PC-9 (cell line): ENCODE results near the gene KIAA1958. TPM values are rescaled to one million over a fixed set of nuclear protein-coding genes. Genes with fewer than 3 reads are reported as not detected.

Source experiments
- BruUV-seq: library from RNA; stranded (reverse); fragments of 400-500 nt; replicated peaks from 2 replicates; lab custom pipeline; 2021; lab: Mats Ljungman, UMichigan
- CTCF ChIA-PET: fragments of 300-600 bp; sonication (Branson Sonifier 250); formaldehyde crosslinking; loops from one replicate; lab custom pipeline; 2022; ENCODE audit warnings: antibody characterized with exemption; lab: Charles Lee
- POLR2A ChIA-PET: fragments of 300-600 bp; sonication (Branson Sonifier 250); formaldehyde crosslinking; loops from one replicate; lab custom pipeline; 2022; ENCODE audit warnings: antibody characterized with exemption; ENCODE audit not compliant: unreplicated experiment; lab: Charles Lee
- DNase-seq, 2 experiments: peaks; one replicate each; pipeline versions ENCODE4 v3.0.0 to v3.0.0-alpha.2; 2015 to 2022; ENCODE audit warnings: mixed read lengths in 1 of 2
- H2AFZ ChIP-seq: fragments of 200-600 bp; sonication (generic); 2 replicates; pipeline ENCODE4 v1.8.1; 2017; ENCODE audit warnings: antibody characterized with exemption
- H3F3A ChIP-seq: fragments of 200-600 bp; sonication (generic); 2 replicates; pipeline ENCODE4 v1.8.1; 2017; ENCODE audit warnings: antibody characterized with exemption, mild to moderate bottlenecking, low read depth; ENCODE audit not compliant: insufficient read depth
- H3K27ac ChIP-seq: fragments of 200-600 bp; sonication (generic); 2 replicates; pipeline ENCODE4 v1.6.1; 2016; ENCODE audit warnings: mixed run types
- H3K27me3 ChIP-seq: fragments of 200-600 bp; sonication (generic); 2 replicates; pipeline ENCODE4 v1.6.1; 2016; ENCODE audit warnings: low read depth, mixed run types; ENCODE audit not compliant: insufficient read depth
- H3K36me3 ChIP-seq: fragments of 200-600 bp; sonication (generic); 2 replicates; pipeline ENCODE4 v1.6.1; 2016; ENCODE audit warnings: low read depth, mixed run types
- H3K4me1 ChIP-seq: fragments of 200-600 bp; sonication (generic); replicated peaks from 2 replicates; pipeline ENCODE4 v1.6.1; 2016; ENCODE audit warnings: mixed run types; ENCODE audit not compliant: insufficient read depth
- H3K4me2 ChIP-seq: fragments of 200-600 bp; sonication (generic); 2 replicates; pipeline ENCODE4 v1.6.1; 2017; ENCODE audit warnings: mixed run types
- H3K4me3 ChIP-seq: fragments of 200-600 bp; sonication (generic); 2 replicates; pipeline ENCODE4 v1.6.1; 2016; ENCODE audit warnings: mixed run types
- H3K79me2 ChIP-seq: fragments of 200-600 bp; sonication (generic); 2 replicates; pipeline ENCODE4 v1.6.1; 2017; ENCODE audit warnings: low read depth, mixed run types
- H3K9me2 ChIP-seq: fragments of 200-600 bp; sonication (generic); 2 replicates; pipeline ENCODE4 v1.8.1; 2017; ENCODE audit warnings: mild to moderate bottlenecking; ENCODE audit not compliant: insufficient read depth
- H3K9me3 ChIP-seq: fragments of 200-600 bp; sonication (generic); 2 replicates; pipeline ENCODE4 v1.8.1; 2016; ENCODE audit warnings: low read depth; ENCODE audit not compliant: insufficient read depth
- H4K20me1 ChIP-seq: fragments of 200-600 bp; sonication (generic); 2 replicates; pipeline ENCODE4 v1.8.1; 2017; ENCODE audit not compliant: insufficient read depth
- CTCF ChIP-seq: fragments of 200-600 bp; sonication (generic); conservative IDR thresholded peaks from 2 replicates; pipeline ENCODE4 v1.6.1; 2017; ENCODE audit warnings: mixed run types, antibody characterized with exemption, mild to moderate bottlenecking, moderate library complexity
- EZH2 ChIP-seq: fragments of 200-600 bp; sonication (generic); IDR thresholded peaks from 2 replicates; pipeline ENCODE4 v1.8.0; 2017; ENCODE audit warnings: antibody characterized with exemption, low read depth
- intact Hi-C: fragments of 100-400 bp; cut with micrococcal nuclease; formaldehyde crosslinking; loops from one replicate; pipeline ENCODE4 v1.10.0; 2022; ENCODE audit not compliant: unreplicated experiment
- total RNA-seq: library from RNA; stranded (reverse); gene quantifications from 2 replicates; pipeline ENCODE4 v1.2.3, GENCODE V29; 2021

The KIAA1958 gene
- total RNA-seq, 1 experiment from 2014 or later = 19.5 TPM

- Histone ChIP-seq H3K27me3 (no peaks in the 10 kb centered on the region), H4K20me1 (no peaks in the 10 kb centered on the region), H2AFZ (no peak overlapping the region), H3K36me3 (peaks cover 14% of the 10 kb centered on the region; the same call in 1 of the 2 replicates), H3K27ac (no peak overlapping the region), H3K79me2 (peaks cover 25% of the 10 kb centered on the region; the same call in 1 of the 2 replicates), H3K9me3 (0 out of 2 replicates have a peak, but pooled peaks cover 7% of the 10 kb centered on the region), H3K4me1 (no peaks in the 10 kb centered on the region), H3K4me3 (no peak overlapping the region), H3F3A (no peaks in the 10 kb centered on the region), H3K9me2 (no peaks in the 10 kb centered on the region; the same call in 1 of the 2 replicates), H3K4me2 (no peak overlapping the region)
- no peak for TF ChIP-seq CTCF
- no peak for TF ChIP-seq EZH2
- POLR2A ChIA-PET = interaction anchor here (0.6 kb wide), 1 partner anchor 12 kb away, joined by 6 read pairs; no protein-coding TSS in a partner anchor
- intact Hi-C loops = loop anchor here (10.0 kb wide), 1 partner anchor 129 kb away; no protein-coding TSS in a partner anchor
- BruUV-seq = no TSS peak
- DNase-seq = no peak
- CTCF ChIA-PET = no interaction called here
Observed at GRCh38 chr9:112496074-112496722, 9.6 kb downstream of the KIAA1958 start.

- H3K4me2 ChIP-seq = no peak overlapping the region
- peaks cover 15% of the 10 kb centered on the region for H3K4me1 ChIP-seq
- H4K20me1 ChIP-seq = no peaks in the 10 kb centered on the region
- no peak overlapping the region for H3K4me3 ChIP-seq
- no TSS peak for BruUV-seq
- ChIA-PET POLR2A (no interaction called here), CTCF (no interaction called here)
- H3K9me2 ChIP-seq = no peaks in the 10 kb centered on the region; the same call in 1 of the 2 replicates
- H2AFZ ChIP-seq = no peak overlapping the region
- H3F3A ChIP-seq = no peaks in the 10 kb centered on the region
- no peak for DNase-seq
- intact Hi-C loops = no loop called here
- TF ChIP-seq EZH2 = no peak
- no peak for TF ChIP-seq CTCF
- no peaks in the 10 kb centered on the region for H3K9me3 ChIP-seq
- H3K27me3 ChIP-seq = no peaks in the 10 kb centered on the region
- peaks cover 26% of the 10 kb centered on the region for H3K79me2 ChIP-seq
- no peaks in the 10 kb centered on the region for H3K36me3 ChIP-seq
- H3K27ac ChIP-seq = no peak overlapping the region
Observed at GRCh38 chr9:112500842-112501241, 14.2 kb downstream of the KIAA1958 start.

- Histone ChIP-seq H3K27ac (no peak overlapping the region), H3F3A (no peaks in the 10 kb centered on the region), H2AFZ (no peak overlapping the region), H3K4me2 (no peak overlapping the region), H4K20me1 (no peaks in the 10 kb centered on the region), H3K4me3 (no peak overlapping the region), H3K27me3 (no peaks in the 10 kb centered on the region), H3K4me1 (peaks cover 15% of the 10 kb centered on the region), H3K36me3 (no peaks in the 10 kb centered on the region), H3K9me3 (no peaks in the 10 kb centered on the region), H3K79me2 (peaks cover 24% of the 10 kb centered on the region), H3K9me2 (no peaks in the 10 kb centered on the region; the same call in 1 of the 2 replicates)
- no peak for DNase-seq
- TF ChIP-seq EZH2 = no peak
- no peak for TF ChIP-seq CTCF
- intact Hi-C loops = no loop called here
- ChIA-PET CTCF (interaction anchor here (0.6 kb wide), 2 partner anchors 36 to 417 kb away, joined by 3 to 6 read pairs; no protein-coding TSS in a partner anchor), POLR2A (no interaction called here)
- no TSS peak for BruUV-seq
Observed at GRCh38 chr9:112501287-112501686, 14.7 kb downstream of the KIAA1958 start.
